ENCODE data around the gene PRKN. TPM values are rescaled to one million over a fixed set of nuclear protein-coding genes. Genes with fewer than 3 reads are reported as not detected.

Gene PRKN
- total and polyA plus RNA-seq, 2 donors (not counting 3 experiments of a cell fraction or from before 2014, with no cell fraction given) = 0.06 TPM; not detected in 1

DNA sequence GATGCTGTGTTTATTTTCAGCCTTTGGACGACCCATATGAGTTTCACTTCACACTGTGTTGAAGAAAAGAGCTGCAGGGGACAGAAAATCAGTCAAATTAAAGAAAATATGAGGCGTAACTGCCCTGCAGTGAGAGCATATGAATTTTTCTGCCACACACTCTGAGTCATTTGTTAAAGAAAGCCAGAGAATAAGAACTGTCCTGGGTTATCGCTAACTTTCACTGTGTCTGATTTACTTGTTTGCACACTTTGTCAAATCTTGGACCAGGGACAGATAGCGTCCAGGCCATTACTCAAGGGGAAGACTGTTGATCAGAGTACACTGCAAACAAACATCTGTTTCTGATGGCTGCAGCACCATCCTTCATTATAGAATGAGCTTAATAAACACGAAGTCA is 1326.9 kb downstream of the PRKN start:
- Histone ChIP-seq H4K20me1 (replicated peaks; ENCODE audit: control insufficient read depth, extremely low read depth, insufficient read depth, low read length) (no peaks in the 10 kb centered on the region), H3K4me2 (ENCODE audit: insufficient read depth, low read length) (no peak overlapping the region), H3K27ac (ENCODE audit: insufficient read depth, low read depth, low read length) (no peak overlapping the region), H3K36me3 (ENCODE audit: control insufficient read depth in 2 of 2, extremely low read depth in 1 of 2, insufficient read depth in 2 of 2, low read length in 2 of 2) (no peaks in the 10 kb centered on the region), H3K9ac (replicated peaks; ENCODE audit: extremely low read depth, insufficient read depth, low read length) (no peak overlapping the region), H3K27me3 (ENCODE audit: control insufficient read depth in 2 of 2, insufficient read depth in 2 of 2, low read length in 2 of 2) (no peaks in the 10 kb centered on the region), H3K4me3 (replicated peaks in 1 of 3; ENCODE audit: insufficient read depth in 1 of 3, low read depth in 1 of 3, low read length in 3 of 3) (no peak overlapping the region), H3K79me2 (ENCODE audit: control insufficient read depth, insufficient read depth, low read length) (no peaks in the 10 kb centered on the region), H3K9me1 (replicated peaks; ENCODE audit: control insufficient read depth, extremely low read depth, insufficient read depth, low read length) (no peaks in the 10 kb centered on the region), H3K9me3 (replicated peaks; ENCODE audit: control insufficient read depth, insufficient read depth, low read length) (no peaks in the 10 kb centered on the region), H3K4me1 (ENCODE audit: control insufficient read depth, extremely low read depth, insufficient read depth, low read length) (no peaks in the 10 kb centered on the region), H2AFZ (ENCODE audit: low read depth, low read length) (no peak overlapping the region)
- intact Hi-C loops (cut with micrococcal nuclease) = no loop called here
- POLR2A ChIA-PET = no interaction called here
- no peak for TF ChIP-seq GATA2 (IDR thresholded peaks at IDR 0.05; ENCODE audit: insufficient read depth, insufficient read length, low read depth, low read length)
- TF ChIP-seq POLR2A (IDR thresholded peaks at IDR 0.05; ENCODE audit: low read depth, low read length) = no peak
- TF ChIP-seq FOS (IDR thresholded peaks at IDR 0.05; ENCODE audit: borderline replicate concordance, insufficient read depth, low read length) = no peak
- no peak for TF ChIP-seq POLR2AphosphoS5 (IDR thresholded peaks at IDR 0.05; ENCODE audit: insufficient read depth, low read depth, low read length)
- TF ChIP-seq EZH2 (IDR thresholded peaks at IDR 0.05; ENCODE audit: borderline replicate concordance, low read depth, low read length, severe bottlenecking) = no peak
- dilution Hi-C loops (cut with MboI; ENCODE audit: extremely low pct_ligation_motif_present, low sequenced_read_pairs) = no loop called here
- DNase-seq (ENCODE audit: low read depth, low spot score) (no peak), FAIRE-seq (no peak)
- CTCF ChIA-PET = no interaction called here
- BruUV-seq (replicated peaks) = no TSS peak

GRCh38 chr6:161396539-161396938 is 1331.0 kb downstream of the PRKN start:
- no peak overlapping the region for H3K27ac ChIP-seq (ENCODE audit: insufficient read depth, low read depth, low read length)
- H3K9ac ChIP-seq (replicated peaks; ENCODE audit: extremely low read depth, insufficient read depth, low read length) = no peak overlapping the region
- H3K36me3 ChIP-seq (ENCODE audit: control insufficient read depth in 2 of 2, extremely low read depth in 1 of 2, insufficient read depth in 2 of 2, low read length in 2 of 2) = no peaks in the 10 kb centered on the region
- H3K27me3 ChIP-seq (ENCODE audit: control insufficient read depth in 2 of 2, insufficient read depth in 2 of 2, low read length in 2 of 2) = no peaks in the 10 kb centered on the region
- ChIA-PET CTCF (no interaction called here), POLR2A (no interaction called here)
- TF ChIP-seq POLR2AphosphoS5 (IDR thresholded peaks at IDR 0.05; ENCODE audit: insufficient read depth, low read depth, low read length) = no peak
- TF ChIP-seq MAX (IDR thresholded peaks at IDR 0.05; ENCODE audit: insufficient read depth, insufficient read length) = no peak
- TF ChIP-seq POLR2A (IDR thresholded peaks at IDR 0.05; ENCODE audit: low read depth, low read length) = no peak
- TF ChIP-seq FOS (IDR thresholded peaks at IDR 0.05; ENCODE audit: borderline replicate concordance, insufficient read depth, low read length) = no peak
- TF ChIP-seq GATA2 (IDR thresholded peaks at IDR 0.05; ENCODE audit: insufficient read depth, insufficient read length, low read depth, low read length) = no peak
- TF ChIP-seq CTCF (IDR thresholded peaks at IDR 0.05; ENCODE audit: extremely low read depth in 1 of 2, insufficient read depth in 1 of 2, low read depth in 1 of 2, low read length in 2 of 2) = no peak
- TF ChIP-seq JUN (IDR thresholded peaks at IDR 0.05; ENCODE audit: borderline replicate concordance, insufficient read depth, insufficient read length, low read depth) = no peak
- intact Hi-C loops (cut with micrococcal nuclease) = no loop called here
- no peaks in the 10 kb centered on the region for H3K4me1 ChIP-seq (ENCODE audit: control insufficient read depth, extremely low read depth, insufficient read depth, low read length)
- no peak for DNase-seq (ENCODE audit: low read depth, low spot score)
- H3K4me3 ChIP-seq (replicated peaks in 1 of 3; ENCODE audit: insufficient read depth in 1 of 3, low read depth in 1 of 3, low read length in 3 of 3) = no peak overlapping the region
- FAIRE-seq = no peak
- no TSS peak for BruUV-seq (replicated peaks)
- no peaks in the 10 kb centered on the region for H4K20me1 ChIP-seq (replicated peaks; ENCODE audit: control insufficient read depth, extremely low read depth, insufficient read depth, low read length)
- no peaks in the 10 kb centered on the region for H3K9me1 ChIP-seq (replicated peaks; ENCODE audit: control insufficient read depth, extremely low read depth, insufficient read depth, low read length)
- H3K79me2 ChIP-seq (ENCODE audit: control insufficient read depth, insufficient read depth, low read length) = no peaks in the 10 kb centered on the region
- H3K4me2 ChIP-seq (ENCODE audit: insufficient read depth, low read length) = no peak overlapping the region
- no peak overlapping the region for H2AFZ ChIP-seq (ENCODE audit: low read depth, low read length)
- dilution Hi-C loops (cut with MboI; ENCODE audit: extremely low pct_ligation_motif_present, low sequenced_read_pairs) = loop anchor here (25.0 kb wide), 1 partner anchor 484 kb away; no protein-coding TSS in a partner anchor
- no peaks in the 10 kb centered on the region for H3K9me3 ChIP-seq (replicated peaks; ENCODE audit: control insufficient read depth, insufficient read depth, low read length)

Measured in endothelial cell of umbilical vein (primary cell).